NT2/D1 (cell line): Measurements from ENCODE around the gene TLN1.

ENCODE experiments used
- SUZ12 ChIP-seq: IDR thresholded peaks from 2 replicates; pipeline ENCODE4 v1.6.1; 2011; ENCODE audit not compliant: insufficient read length, insufficient read depth; ENCODE audit errors: extremely low read depth
- YY1 ChIP-seq: IDR thresholded peaks from 2 replicates; pipeline ENCODE4 v1.6.1; 2011; ENCODE audit not compliant: insufficient read length, insufficient read depth
- ZNF274 ChIP-seq: IDR thresholded peaks from 2 replicates; pipeline ENCODE4 v1.6.1; 2011; ENCODE audit warnings: mild to moderate bottlenecking, low read depth, low read length

GRCh38 chr9:35649431-35650340, 82.3 kb downstream of the TLN1 start:
- no peak for TF ChIP-seq ZNF274
- TF ChIP-seq YY1 = no peak
- no peak for TF ChIP-seq SUZ12
